HG03469 (cell line): ENCODE results near the gene TBC1D22B.

ENCODE experiments used
- ATAC-seq: cut with Tn5 transposase; IDR thresholded peaks from one replicate; pipeline ENCODE4 v1.9.1; 2021; ENCODE audit warnings: mild to moderate bottlenecking, moderate library complexity, moderate number of reproducible peaks; ENCODE audit not compliant: unreplicated experiment

TBC1D22B gene, protein sequence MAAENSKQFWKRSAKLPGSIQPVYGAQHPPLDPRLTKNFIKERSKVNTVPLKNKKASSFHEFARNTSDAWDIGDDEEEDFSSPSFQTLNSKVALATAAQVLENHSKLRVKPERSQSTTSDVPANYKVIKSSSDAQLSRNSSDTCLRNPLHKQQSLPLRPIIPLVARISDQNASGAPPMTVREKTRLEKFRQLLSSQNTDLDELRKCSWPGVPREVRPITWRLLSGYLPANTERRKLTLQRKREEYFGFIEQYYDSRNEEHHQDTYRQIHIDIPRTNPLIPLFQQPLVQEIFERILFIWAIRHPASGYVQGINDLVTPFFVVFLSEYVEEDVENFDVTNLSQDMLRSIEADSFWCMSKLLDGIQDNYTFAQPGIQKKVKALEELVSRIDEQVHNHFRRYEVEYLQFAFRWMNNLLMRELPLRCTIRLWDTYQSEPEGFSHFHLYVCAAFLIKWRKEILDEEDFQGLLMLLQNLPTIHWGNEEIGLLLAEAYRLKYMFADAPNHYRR

DNA sequence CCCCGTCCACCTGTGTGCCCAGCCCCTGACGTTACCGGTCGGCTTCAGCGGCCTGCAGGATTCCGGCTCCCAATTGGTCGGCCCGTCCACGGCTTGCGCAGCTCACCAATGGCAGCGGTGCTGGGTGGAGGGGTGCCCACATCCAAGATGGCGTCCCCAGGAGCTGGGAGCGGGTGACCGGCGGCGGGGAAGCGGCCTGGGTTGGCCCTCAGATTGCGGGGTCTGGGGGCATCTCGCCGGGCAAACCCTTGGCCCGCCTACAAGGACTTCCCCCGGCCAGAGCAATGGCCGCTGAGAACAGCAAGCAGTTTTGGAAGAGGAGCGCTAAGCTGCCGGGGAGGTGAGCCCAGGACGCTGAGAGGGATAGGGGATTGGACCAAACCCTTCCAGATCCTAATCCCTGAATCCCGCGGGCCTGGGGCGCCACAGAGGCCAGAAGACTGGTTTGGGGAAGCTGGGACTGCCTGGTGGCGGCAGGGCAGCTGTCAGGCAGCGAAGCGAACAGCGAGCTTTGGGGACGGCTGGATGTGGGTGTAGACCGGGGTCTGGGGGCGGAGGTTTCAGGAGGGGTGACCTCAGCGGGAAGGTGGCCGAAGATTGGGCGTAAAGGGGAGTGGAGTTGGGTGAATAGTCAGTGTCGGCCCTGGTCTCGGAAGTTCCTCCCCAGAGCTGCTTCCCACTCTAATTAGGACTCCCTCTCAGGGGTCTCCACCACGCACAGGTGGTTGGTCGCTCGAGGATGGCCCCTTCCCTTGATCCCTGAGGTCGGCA is at the start of gene TBC1D22B, which contains the start of gene TMEM217:
TSS of gene TBC1D22B (plus strand) at position 139 of the 771 bp plus-strand sequence. CDS start at position 285, 146 bp downstream.
TSS of gene TMEM217 (minus strand) at position 511 of the 771 bp plus-strand sequence. CDS start 39,114 bp downstream, outside the sequence.
- ATAC-seq: peak; percentile 76

DNA sequence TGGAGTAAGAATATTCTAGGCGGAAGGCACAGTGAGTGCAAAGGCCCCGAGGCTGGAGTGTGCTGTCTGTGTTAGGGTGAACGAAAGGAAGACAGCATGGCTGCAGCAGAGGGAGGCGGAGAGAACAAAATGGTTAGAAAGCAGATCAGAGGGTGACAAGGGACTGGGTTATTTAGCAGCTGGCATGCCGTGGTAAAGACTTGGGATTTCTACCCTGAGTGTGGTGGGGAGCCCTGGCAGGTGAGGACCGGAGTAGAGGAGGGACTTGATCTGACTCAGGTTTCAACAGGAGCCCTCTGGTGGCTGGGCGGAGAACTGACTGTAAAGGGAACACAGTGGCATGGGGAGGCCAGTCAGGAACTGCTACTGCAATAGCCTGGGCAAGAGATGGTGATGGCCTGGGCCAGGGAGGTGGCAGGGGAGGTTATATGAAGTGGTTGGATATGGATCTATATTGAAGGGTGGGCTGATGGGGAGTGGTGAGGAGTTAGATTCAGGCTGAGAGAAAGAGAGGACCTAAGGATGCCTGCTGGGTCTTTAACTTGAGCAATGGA is 49.6 kb upstream of the TBC1D22B start:
- ATAC-seq: no peak

DNA sequence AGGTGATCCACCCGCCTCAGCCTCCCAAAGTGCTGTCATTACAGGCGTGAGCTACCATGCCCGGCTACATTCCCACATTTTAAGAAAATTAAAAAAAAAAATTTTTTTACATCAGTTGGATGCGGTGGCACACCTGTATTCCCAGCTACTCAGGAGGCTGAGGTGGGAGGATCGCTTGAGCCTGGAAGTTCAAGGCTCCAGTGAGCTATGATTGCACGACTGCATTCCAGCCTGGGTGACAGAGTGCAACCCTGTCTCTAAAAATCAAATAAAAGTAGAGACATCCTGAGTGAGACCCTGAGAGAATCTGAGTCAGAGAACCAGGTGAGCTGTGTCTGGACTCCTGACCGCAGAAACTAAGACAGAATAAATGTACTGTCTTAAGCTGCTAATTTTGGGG is 48.8 kb upstream of the TBC1D22B start:
- ATAC-seq: no peak

DNA sequence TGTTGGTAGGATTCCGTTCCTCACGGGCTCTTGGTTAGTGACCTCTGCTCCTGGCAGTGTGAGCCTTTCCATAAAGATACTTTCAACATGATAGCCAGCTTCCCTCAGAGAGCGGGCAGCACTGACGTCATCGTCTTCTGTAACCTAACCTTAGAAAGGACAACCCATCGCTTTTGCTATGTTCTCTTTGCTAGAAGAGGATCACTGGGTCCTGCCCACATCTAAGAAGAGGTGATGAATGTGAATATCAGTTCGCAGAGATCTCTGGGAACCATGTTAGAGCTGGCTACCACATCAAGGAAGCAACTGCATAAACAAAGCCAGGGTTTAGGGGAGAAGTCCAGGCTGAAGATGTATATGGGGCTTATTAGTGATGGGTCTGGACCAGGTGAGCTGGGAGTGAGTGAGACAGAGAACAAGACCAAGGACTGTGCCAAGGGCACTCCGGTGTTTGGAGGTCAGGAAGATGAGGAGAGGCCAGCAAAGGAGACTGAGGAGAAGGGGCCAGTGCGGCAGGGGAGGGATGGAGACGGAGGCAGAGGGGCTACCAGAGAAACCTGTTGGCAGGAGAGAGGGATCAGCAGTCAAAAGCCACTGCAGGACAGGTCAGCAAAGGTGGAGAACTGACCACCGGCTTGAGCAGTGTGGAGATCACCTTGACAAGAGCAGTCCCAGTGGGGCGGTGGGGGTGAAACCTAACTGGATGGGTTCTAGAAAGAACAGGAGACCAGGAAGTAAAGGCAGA is 47.9 kb upstream of the TBC1D22B start:
- no peak for ATAC-seq

DNA sequence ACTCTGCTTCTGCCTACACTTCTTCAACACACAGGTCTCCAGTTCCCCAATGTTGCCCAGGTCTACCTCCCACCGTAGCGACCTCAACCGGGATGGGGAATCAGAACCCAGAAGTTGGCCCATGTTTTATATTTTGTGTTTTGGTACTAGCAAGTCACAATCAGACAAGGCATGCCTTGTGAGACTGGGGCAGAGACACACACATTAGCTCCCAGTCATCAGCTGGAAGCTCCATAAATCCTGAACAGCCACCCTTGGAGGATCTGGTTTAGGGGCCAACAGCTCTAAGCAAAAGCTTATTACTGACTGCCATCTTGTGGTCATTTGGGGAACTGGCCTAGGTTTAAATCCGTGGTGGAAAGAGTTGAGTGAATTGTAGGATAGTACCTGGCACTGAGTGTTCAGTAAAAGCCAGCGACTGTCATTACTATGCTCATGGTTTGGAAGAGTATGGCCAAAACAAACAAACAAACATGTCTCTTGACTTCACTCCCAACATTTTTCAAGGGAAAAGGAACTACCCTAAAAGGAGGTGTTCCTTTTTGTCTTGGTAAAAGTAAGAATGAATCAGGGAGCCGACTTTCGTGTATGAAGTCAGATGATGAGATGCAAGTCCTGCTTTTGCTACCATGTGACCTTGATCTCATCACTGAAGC is 47.1 kb upstream of the TBC1D22B start:
- ATAC-seq: no peak

DNA sequence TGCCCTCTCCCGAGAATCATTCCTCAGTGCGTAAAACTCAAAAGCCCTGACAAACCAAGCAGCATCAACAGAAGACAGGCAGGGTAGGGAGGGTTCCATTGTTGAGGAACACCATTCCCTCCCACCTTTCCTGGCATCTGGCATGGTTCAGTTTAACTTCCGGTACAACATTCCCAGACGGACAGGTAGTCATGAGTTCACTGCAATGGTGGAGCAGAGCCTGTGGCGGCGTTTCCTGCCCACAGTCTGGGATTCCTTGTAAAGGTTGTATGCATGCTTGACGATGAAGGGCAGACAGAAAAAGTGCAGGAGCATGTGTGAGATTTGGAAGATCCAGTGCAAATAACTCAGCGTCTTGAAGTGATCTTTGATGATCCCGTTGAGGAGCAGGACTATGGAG is 45.3 kb upstream of the TBC1D22B start:
- no peak for ATAC-seq

DNA sequence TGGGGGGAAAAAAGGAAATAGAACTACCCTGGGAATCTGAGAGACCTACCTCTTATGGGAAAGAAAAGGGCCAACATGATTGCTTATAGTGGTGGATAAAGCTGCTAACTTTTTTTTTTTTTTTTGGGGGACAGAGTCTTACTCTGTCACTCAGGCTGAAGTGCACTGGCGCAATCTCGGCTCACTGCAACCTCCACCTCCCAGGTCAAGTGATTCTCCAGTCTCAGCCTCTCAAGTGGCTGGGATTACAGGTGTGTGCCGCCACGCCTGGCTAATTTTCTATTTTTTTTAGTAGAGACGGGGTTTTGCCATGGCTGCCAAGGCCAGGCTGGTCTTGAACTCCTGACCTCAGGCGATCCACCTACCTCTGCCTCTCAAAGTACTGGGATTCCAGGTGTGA is 39.5 kb upstream of the TBC1D22B start:
- ATAC-seq: no peak

DNA sequence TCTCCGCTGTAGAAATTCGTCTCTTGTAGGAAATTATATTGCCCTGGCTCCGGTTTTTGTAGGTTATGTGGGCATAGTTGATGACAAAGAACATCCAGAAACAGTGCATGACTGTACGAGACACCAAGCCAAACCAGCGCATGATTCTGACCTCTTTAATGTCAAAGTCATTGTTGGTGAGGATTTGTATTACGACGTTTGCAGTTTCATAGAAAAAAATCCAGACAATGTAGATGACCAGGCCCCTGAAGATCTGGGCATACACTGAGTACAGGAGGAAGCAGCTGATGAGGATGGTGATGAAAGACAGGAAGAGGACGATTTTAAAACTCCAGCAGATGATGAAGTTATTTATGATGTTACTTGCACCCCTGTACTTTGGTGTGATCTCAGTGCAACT is 39.1 kb upstream of the TBC1D22B start:
- ATAC-seq: no peak

DNA sequence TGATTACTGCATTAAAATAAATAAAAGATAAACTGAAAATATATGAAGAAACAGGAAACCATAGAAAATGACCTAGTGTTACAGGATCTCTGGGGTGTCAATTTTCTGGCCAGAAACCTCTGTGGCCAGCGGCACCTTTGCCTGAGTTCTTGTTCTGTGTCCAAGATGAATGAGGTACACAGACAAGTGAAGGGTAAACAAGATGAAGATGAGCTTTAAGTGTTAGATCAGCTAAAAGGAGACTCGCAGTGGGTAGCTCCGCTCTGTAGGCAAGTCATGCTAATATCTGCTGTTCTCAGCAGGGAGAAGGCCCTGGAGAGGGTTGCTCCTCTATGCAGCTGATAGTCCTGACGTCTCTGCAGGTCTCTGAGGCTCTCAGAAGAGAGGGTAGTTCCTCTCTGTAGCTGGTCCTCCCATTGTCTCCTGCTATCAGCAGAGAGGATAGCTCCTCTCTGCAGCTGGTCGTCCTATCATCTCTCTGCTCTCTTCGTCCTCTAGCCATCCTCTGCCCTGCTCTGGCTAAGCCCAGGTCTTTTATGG is 35.9 kb upstream of the TBC1D22B start:
- ATAC-seq: no peak

DNA sequence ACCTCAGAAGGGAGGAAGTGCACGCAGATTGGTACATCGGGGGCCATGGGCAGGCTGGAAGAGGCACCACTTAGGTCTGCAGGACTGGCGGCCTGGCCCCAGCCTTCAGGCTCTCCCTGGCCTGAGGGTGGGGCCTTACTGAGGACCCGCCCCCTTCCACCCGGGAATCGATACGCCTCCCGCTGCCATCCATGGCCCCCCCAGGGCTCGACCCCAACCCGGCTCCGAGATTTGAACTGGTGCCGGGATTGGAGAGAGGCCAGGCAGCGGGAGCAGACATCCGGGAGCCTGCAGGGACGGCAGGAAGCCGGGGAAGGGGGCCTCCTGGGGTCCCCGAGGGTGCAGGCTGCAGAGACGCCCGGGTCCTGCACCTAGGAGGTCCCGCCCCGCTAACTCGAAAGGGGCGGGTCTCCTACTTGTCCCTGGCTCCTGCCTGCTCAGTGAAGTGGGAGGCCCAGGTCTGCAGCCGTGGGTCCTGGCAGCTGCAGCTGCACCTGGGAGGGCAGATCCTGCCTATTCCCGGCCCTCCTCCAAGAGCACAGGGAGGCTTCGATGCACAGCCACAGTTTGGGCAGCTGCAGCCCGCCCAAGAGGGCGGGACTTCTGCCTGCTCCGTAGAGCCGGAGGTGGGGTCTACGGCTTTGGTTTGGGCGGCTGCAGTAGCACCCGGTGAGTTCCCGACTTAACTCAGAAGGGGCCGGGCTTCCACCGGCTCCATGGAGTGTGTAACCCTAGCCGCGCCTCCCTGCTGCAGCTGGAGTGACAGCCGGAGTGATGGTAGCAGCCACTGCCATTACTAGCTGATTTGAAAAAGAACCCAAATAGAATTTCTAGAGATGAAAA is 35.2 kb upstream of the TBC1D22B start:
- peak; percentile 59 for ATAC-seq

DNA sequence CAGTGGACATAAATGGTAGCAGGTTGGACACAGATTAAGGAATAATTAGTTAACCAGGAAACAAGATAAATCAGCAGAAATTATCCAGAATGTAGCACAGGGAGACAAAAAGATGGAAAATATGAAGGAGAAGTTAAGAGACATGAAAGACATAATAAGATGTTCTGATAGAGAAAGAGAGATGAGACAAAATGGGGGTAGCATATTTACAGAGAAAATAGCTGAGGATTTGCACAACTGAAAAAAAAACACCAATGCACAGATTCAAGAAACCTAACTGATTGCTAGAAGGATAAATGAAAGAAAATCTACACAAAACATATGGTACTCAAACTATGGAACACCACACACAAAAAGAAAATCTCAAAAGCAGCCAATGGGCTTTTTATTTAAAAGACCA is 34.6 kb upstream of the TBC1D22B start:
- no peak for ATAC-seq

DNA sequence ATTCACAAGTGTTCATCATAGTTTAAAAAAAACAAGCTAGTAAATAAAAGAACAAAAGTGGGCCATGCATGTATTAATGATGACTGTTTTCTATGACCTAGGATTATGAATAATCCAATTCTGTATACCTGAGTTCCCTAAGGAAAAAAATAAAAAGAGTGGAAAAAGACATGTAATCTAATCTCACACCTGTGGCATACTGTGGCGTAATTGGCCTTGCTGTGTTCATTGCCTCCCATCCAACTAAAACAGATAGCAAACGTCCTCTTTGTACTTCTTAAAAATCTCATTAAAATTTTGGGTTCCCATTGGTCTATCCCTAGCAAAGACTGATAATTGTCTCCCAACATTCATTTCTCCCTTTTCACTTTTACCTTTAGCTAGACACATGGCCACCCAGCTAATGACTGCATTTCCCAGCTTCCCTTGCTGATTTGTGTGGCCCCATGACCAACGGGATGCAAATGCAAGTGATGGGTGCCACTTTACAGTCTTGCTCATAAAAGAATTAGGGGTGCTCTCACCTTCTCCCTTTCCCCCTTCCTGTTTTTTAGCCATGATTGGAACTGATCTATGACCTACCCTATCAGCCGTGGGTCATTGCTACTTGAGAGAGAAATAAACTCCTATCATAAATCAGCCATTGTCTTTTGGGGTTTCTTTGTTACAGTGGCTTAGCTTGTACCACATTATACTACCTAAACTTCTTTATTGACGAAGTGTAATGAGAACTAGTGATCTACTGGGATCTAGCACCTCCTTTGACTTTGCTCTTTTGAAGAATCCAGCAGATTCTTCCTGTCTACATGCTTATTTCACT is 32.0 kb upstream of the TBC1D22B start:
- ATAC-seq: no peak

DNA sequence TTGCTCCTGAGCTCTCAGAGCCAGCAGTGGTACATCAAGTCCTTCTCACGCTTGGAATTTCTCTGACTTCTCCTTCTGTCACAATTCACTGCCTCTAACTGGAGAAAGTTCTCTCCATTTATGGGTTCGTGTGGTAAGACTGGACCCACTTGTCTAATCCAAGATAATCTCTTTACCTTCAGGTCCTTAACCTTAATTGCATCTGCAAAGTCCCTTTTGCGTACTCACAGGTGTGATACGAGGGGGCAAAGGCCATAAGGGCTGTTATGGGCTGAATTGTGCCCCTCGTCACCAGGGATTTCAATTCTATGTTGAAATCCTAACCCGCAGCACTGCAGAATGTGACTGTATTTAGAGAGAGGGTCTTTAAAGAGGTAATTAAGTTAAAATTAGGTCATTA is 27.5 kb upstream of the TBC1D22B start:
- ATAC-seq: no peak

DNA sequence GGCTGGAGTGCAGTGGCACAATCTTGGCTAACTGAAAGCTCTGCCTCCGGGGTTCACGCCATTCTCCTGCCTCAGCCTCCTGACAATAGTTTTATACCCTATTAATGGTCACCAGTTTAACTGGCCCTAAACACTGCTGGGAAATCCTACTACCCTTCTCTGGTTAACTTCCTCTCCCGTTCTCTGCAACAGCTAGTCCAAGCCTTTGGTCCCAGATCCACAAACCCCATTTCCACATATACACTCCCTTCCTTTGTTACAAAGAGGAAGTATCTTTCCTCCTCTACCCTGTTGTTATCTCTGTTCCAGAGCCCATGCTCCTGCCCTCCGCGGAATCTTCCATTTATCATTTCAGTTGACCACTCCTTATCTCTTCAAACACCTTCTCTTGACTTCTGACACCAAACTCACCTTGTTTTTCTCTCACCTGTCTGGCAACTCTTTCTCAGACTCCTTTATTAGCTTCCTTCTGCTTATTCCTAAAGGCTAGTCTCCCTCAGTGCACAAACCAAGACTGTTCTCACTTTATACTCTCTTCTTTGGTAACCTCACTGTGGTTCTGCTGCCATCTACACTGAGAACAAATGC is 25.0 kb upstream of the TBC1D22B start:
- ATAC-seq: no peak

DNA sequence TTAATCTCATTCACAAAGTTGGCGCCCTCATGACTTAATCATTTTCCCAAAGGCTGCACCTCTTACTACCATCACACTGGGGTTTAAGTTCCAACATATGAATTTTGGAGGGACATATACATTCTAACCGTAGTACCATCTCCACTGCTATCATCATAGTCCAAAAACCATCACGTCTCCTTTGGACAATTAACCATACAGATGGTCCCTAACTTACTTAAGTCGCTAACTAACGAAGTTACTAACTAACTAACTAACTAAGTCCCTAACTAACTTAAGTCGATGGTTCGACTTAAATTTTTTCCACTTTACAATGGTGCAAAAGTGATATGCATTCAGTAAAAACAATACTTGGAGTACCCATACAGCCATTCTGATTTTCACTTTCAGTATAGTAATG is 24.0 kb upstream of the TBC1D22B start:
- no peak for ATAC-seq

DNA sequence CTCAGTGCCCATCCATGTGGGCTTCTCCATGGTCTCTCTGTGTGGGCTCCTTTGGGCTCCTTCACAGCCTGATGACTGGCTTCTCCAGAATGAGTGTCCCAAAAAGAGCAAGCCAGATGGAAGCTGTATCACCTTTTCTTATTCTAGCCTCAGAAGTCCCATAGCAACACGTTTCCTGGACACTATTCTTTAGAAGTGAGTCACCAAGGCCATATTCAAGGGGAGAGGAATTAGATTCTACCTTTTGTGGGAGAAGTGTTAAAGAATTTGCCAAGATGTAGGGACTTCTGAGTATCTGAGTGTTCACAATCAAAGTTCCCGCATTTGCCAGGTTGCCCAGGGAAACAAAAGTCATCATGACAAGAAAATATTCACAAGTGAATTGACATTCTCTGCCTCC is 20.7 kb upstream of the TBC1D22B start:
- no peak for ATAC-seq

DNA sequence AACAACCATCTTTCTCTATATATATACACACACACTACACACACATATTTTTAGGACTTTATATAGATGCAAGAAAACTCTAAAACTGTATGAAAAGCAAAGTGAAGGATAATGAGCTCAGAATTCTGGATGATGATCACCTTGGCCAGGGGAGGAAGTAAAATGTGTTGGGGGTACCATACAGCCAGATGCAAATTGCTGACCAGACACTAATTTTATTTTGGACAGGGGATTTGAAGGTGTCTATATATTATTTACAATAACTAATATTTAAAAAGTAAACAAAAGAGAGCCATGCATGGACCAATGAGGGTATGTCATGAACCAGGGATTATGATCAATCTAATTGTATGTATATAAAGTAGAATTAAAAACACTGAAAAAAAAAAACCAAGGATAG is 19.8 kb upstream of the TBC1D22B start:
- no peak for ATAC-seq

DNA sequence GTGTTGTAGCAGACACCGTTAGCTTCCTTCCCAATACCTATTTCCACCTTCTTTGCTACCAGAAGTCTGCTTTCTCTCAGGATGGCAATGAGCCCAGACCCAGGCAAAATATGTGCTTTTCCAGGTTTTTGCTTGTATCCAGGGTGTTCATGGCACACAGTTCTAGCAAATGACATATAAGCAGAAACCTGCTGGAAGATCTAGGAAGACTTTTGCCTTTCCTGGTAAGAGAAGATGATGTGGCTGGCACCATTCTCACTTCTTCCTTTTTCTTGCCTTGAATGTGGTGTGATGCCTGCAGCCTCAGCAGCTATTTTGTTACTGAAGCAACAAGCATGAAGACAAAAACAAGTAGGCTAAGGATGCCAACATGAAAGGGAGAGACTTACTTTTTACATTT is 19.2 kb upstream of the TBC1D22B start:
- ATAC-seq: no peak
